Measurements from ENCODE around the gene RGMB. TPM values are rescaled to one million over a fixed set of nuclear protein-coding genes. Genes with fewer than 3 reads are reported as not detected.

The RGMB gene
- total RNA-seq, 1 donor from 2014 or later: 24.5 TPM

DNA sequence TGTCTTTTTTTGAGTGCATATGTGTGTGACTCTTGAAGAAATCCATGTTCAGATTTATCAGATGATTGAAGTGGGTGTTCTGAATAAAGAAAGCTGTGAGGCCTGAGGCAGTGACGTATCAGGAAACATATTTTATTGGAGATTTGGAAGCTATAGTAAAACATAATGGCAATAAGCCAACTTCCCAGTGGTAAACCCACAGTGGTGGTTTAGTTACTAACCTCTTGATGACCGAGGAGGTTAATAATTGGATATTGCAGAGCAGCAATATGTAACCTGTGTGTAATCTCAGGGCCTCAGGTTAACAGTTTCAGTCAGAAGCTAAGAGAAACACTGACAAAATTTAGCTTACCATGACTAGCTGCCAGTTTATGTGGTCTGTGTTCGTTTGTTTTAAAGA lies 6.9 kb downstream of the RGMB start:
- no peaks in the 10 kb centered on the region for H3K9me3 Mint-ChIP-seq (ENCODE audit: unreplicated experiment)
- H3K27ac Mint-ChIP-seq (ENCODE audit: unreplicated experiment): no peak overlapping the region
- TF ChIP-seq, protein P1, sequence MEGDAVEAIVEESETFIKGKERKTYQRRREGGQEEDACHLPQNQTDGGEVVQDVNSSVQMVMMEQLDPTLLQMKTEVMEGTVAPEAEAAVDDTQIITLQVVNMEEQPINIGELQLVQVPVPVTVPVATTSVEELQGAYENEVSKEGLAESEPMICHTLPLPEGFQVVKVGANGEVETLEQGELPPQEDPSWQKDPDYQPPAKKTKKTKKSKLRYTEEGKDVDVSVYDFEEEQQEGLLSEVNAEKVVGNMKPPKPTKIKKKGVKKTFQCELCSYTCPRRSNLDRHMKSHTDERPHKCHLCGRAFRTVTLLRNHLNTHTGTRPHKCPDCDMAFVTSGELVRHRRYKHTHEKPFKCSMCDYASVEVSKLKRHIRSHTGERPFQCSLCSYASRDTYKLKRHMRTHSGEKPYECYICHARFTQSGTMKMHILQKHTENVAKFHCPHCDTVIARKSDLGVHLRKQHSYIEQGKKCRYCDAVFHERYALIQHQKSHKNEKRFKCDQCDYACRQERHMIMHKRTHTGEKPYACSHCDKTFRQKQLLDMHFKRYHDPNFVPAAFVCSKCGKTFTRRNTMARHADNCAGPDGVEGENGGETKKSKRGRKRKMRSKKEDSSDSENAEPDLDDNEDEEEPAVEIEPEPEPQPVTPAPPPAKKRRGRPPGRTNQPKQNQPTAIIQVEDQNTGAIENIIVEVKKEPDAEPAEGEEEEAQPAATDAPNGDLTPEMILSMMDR (IDR thresholded peaks at IDR 0.05; ENCODE audit: unreplicated experiment): no peak
- peaks cover 3% of the 10 kb centered on the region for H3K36me3 Mint-ChIP-seq (ENCODE audit: low read depth, unreplicated experiment)
- H3K27me3 Mint-ChIP-seq (ENCODE audit: unreplicated experiment): no peaks in the 10 kb centered on the region
- peaks cover 24% of the 10 kb centered on the region for H3K4me1 Mint-ChIP-seq (ENCODE audit: unreplicated experiment)
- DNase-seq (ENCODE audit: low spot score): no peak
- no peak overlapping the region for H3K4me3 Mint-ChIP-seq (ENCODE audit: unreplicated experiment)

GRCh38 chr5:98781520-98781919 lies 8.1 kb downstream of the RGMB start:
- H3K36me3 Mint-ChIP-seq (ENCODE audit: low read depth, unreplicated experiment): peaks cover under 1% of the 10 kb centered on the region
- peaks cover 17% of the 10 kb centered on the region for H3K4me1 Mint-ChIP-seq (ENCODE audit: unreplicated experiment)
- no peak for DNase-seq (ENCODE audit: low spot score)
- TF ChIP-seq, protein P1 (IDR thresholded peaks at IDR 0.05; ENCODE audit: unreplicated experiment): no peak
- no peak overlapping the region for H3K27ac Mint-ChIP-seq (ENCODE audit: unreplicated experiment)
- H3K9me3 Mint-ChIP-seq (ENCODE audit: unreplicated experiment): no peaks in the 10 kb centered on the region
- H3K27me3 Mint-ChIP-seq (ENCODE audit: unreplicated experiment): no peaks in the 10 kb centered on the region
- no peak overlapping the region for H3K4me3 Mint-ChIP-seq (ENCODE audit: unreplicated experiment)

GRCh38 chr5:98781964-98782363 lies 8.5 kb downstream of the RGMB start:
- Mint-ChIP-seq H3K27me3 (ENCODE audit: unreplicated experiment) (no peaks in the 10 kb centered on the region), H3K9me3 (ENCODE audit: unreplicated experiment) (no peaks in the 10 kb centered on the region), H3K4me3 (ENCODE audit: unreplicated experiment) (no peak overlapping the region), H3K4me1 (ENCODE audit: unreplicated experiment) (peaks cover 17% of the 10 kb centered on the region), H3K36me3 (ENCODE audit: low read depth, unreplicated experiment) (no peaks in the 10 kb centered on the region), H3K27ac (ENCODE audit: unreplicated experiment) (no peak overlapping the region)
- no peak for DNase-seq (ENCODE audit: low spot score)
- TF ChIP-seq, protein P1 (IDR thresholded peaks at IDR 0.05; ENCODE audit: unreplicated experiment): no peak

DNA sequence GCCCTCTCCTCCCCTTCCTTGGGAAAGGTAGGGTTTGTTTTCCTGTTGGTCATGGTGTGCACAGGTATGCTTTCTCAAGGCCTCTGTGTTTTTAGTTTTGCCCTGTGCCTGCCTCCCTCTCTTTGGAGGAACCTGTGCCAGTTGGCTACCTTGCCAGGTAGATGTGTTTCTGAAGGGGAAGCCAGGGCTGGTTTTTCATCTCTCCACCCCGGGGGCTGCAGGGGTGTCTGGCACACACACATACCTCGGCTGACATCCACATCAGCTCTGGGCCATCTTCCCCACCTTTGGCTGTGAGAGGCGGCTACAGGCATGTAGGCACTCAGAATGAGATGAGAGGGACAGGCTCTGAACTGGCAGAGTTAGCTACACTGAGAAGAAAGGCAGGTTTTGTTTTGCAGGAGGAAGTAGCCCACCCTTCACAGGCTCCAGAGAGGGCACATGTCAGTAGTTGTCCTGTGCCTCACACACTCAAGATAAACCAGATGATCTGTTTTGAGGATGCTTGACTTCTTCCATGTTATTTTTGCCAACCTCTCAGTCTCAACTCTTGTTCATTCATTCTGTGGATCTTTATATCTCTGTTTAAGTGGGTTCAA lies 9.7 kb downstream of the RGMB start:
- H3K4me3 Mint-ChIP-seq (ENCODE audit: unreplicated experiment): no peak overlapping the region
- H3K27ac Mint-ChIP-seq (ENCODE audit: unreplicated experiment): no peak overlapping the region
- no peaks in the 10 kb centered on the region for H3K27me3 Mint-ChIP-seq (ENCODE audit: unreplicated experiment)
- TF ChIP-seq, protein P1 (IDR thresholded peaks at IDR 0.05; ENCODE audit: unreplicated experiment): no peak
- no peak for DNase-seq (ENCODE audit: low spot score)
- H3K36me3 Mint-ChIP-seq (ENCODE audit: low read depth, unreplicated experiment): peaks cover 4% of the 10 kb centered on the region
- no peaks in the 10 kb centered on the region for H3K9me3 Mint-ChIP-seq (ENCODE audit: unreplicated experiment)
- H3K4me1 Mint-ChIP-seq (ENCODE audit: unreplicated experiment): peaks cover 20% of the 10 kb centered on the region

DNA sequence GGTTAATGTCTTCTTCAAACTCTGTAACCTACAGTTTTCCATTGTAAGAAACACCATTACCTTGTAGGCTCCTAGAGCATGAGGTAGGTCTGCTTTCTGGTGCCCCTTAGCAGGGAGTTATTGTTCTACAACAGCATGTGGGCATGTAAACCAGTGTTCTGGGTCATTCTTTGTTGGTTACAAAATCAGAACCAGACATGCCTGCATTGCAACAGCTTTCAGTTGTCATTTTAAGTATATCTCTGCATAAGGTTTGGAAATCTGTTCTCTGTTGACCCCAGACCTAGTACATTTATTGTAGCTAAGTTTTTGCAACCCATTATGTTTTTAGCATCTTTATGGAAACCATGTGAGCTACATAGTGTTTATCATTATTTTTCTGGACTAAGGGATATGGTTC lies 10.9 kb downstream of the RGMB start:
- no peaks in the 10 kb centered on the region for H3K9me3 Mint-ChIP-seq (ENCODE audit: unreplicated experiment)
- peaks cover 19% of the 10 kb centered on the region for H3K4me1 Mint-ChIP-seq (ENCODE audit: unreplicated experiment)
- no peaks in the 10 kb centered on the region for H3K27me3 Mint-ChIP-seq (ENCODE audit: unreplicated experiment)
- no peak overlapping the region for H3K4me3 Mint-ChIP-seq (ENCODE audit: unreplicated experiment)
- no peak overlapping the region for H3K27ac Mint-ChIP-seq (ENCODE audit: unreplicated experiment)
- TF ChIP-seq, protein P1 (IDR thresholded peaks at IDR 0.05; ENCODE audit: unreplicated experiment): no peak
- H3K36me3 Mint-ChIP-seq (ENCODE audit: low read depth, unreplicated experiment): peaks cover 4% of the 10 kb centered on the region
- no peak for DNase-seq (ENCODE audit: low spot score)
